Dermis blood vessel endothelial cell (primary cell): ENCODE measurements around the gene A3GALT2. TPM values are rescaled to one million over a fixed set of nuclear protein-coding genes. Genes with fewer than 3 reads are reported as not detected.

ENCODE experiments used
- DNase-seq: peaks from one replicate; pipeline ENCODE4 v3.0.0; 2010
- total RNA-seq: library from RNA; depleted of rRNA; stranded (reverse); fragments of >200 nt; gene quantifications from 2 replicates; pipeline ENCODE4 v1.2.3, GENCODE V29; 2014

Gene A3GALT2
- total RNA-seq, 1 donor from 2014 or later = not detected

DNA sequence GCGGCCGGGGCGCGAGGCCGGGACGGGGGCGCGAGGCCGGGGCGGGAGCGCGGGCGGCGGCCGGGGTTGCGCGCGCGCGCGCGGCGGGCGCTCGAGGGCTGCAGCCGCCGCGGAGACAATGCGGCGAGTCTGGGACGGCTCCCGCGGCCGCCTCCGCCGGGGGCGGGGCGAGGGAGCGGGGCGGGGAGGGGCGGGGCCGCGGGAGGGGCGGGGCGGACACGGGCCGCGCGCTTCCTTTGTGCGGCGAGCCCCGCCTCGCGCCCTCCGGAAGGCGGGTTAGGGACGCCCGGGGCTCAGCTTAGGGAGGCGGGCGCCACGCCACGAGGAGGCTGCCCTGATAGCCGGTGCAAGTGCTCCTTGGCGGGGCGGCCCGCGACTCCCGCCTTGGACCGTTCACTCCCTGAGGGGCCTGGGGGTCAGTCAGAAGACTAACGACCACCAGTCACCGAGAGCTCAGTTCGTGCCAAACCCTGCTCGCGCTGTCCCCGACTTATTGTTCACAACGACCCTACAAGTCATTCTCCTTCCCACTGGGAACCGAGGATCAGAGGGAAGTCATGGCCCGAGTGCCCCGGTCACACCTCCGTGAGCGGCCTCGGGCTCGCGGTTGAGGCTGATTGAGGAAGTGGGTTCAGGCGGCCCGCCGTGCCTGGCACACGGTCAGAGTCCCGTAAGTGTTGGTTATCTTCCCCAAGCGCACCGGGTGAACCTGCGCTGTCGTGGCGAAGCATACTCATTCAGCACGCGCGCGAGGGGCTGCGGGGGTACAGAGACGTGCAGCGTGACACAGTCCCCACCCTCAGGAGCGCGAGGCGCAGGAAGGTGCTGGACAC is 29.1 kb upstream of the A3GALT2 start:
- peak; percentile 81 for DNase-seq

DNA sequence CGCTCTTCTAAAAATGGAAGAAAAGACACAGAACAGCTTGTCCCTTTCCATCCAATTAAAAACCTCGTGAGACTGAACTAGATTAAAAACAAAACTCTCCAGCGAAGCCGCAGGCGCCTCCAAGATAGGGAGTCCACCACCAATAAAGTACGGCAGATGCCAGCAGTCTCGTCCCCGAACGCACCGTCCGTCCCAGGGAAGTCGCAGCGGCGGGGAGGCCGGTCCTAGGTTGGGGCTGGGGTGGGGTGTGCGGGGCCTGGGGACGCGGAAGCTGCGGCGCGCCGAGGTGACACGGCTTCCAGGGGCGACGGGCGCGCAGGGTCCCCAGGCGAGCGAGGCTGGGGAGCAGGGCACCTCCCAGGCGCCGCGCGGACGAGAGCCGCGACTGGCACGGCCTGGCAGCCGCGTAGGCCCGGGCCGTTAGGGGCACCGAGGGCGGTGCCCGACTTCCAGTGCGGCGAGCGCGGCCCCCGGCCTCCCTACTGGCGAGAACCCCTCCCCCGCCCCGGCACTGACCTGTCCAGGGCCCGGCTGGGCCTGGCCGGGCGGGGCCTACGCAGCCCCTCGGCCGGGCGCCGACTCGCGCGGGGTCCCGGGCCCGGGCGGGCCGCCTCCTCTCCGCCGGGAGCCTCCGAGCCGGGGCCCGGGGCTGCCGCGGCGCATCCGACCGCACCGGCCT is 28.3 kb upstream of the A3GALT2 start:
- DNase-seq = peak; percentile 59

DNA sequence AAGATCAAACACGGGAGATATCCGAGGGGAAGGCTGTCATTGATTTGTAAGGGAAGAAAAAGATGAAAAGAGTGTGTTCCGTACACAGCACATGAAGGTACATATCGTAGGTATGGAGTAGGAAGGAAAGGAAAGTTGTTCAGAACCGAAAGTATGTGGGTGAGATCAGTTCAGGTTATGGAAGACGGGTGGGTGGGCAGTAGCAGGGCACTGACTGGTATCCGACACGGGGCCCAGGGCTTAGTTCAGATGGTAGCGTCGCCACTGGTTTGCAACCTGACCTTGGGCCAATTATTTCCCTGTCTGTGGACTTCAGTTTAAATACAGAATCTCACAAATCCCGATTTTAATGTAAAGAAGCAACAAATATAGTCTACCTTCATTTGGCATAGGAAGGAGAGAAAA is 27.8 kb upstream of the A3GALT2 start:
- peak; percentile 46 for DNase-seq

DNA sequence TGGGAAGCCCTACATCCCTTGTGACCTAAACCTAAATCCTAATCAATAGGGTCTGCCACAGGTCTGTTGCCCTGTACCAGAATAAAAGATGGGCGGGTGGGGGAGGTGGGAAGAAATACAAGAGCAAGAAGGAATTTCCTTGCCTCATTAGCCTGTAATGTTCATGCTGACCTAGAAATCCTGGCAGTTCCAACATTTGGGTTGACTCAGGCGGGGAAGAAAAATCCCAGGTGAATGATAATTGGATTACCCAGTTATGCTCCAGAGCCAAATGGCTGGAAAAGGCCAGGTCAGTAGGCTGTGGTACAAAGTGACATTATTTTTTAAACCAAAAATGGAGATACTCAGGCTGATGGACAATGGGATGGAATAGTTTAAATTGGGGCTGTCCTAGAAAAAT is 27.3 kb upstream of the A3GALT2 start:
- no peak for DNase-seq

DNA sequence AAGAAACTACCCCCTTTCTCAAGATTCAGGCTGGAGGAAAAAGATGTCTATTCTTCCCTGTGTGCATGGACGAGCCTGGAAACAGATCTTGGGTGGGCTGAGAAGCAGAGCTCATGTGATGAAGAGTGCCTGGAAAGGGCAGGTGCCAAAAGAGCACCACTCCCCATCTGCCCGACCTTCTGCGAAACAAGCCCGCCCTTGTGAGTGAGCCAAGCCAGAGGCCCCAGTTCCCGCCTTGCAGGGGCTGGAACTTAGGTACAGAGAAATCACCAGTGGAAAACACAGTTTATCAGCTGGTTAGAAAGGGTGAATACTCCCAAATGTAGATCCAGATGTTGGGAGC is 26.7 kb upstream of the A3GALT2 start:
- peak; percentile 42 for DNase-seq

DNA sequence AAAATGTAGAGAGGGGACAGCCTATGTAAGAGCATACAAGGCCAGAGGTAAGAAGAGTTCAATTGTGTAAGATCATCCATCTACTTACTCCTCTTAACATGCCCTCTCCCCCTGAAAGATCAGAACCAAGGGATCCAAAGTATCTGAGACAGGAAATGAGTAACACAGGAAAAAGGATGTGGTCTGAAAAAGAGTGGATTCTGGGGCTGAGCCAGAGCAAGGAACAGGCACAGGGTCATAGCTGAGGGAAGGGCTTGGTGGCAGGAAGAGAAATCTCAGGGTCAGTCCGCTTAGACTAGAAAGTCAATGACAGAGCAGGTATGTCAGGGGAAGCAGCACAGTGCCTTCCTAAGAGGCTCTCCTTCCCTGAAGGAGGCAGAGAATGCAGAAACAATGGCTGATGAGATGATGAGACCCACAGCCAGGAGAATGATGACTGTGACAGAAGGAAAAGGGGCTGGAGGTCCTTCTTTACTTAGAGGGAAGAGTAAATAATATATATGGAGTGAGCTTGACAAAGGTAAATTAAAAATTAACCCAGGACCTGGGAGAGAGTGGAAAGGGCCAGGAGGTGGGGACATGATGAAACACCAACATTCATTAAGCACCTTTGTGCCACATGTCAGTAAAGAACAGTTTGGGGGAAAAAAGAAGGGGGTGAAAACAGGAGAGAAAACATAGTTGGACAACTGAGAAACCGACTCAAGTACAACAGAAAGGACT is 26.2 kb upstream of the A3GALT2 start:
- peak; percentile 92 for DNase-seq

DNA sequence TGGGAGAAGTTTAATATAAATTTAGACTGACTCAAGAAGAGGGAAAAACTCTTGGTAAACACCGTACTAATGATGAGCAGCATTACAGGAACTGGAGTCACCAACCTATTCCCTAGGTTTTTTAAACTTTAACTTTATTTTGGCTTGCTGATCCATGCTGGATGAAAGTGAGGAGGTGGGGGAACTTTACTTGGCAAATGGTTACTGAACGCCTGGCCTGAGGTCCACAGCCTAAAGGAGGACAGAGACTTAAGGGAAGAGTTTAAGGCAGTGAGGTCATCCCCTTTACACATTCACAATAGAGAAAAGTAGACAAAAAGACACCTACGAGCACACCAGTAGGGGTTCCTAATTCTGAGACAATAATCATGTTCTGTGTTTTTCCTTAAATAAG is 25.6 kb upstream of the A3GALT2 start:
- DNase-seq = no peak

DNA sequence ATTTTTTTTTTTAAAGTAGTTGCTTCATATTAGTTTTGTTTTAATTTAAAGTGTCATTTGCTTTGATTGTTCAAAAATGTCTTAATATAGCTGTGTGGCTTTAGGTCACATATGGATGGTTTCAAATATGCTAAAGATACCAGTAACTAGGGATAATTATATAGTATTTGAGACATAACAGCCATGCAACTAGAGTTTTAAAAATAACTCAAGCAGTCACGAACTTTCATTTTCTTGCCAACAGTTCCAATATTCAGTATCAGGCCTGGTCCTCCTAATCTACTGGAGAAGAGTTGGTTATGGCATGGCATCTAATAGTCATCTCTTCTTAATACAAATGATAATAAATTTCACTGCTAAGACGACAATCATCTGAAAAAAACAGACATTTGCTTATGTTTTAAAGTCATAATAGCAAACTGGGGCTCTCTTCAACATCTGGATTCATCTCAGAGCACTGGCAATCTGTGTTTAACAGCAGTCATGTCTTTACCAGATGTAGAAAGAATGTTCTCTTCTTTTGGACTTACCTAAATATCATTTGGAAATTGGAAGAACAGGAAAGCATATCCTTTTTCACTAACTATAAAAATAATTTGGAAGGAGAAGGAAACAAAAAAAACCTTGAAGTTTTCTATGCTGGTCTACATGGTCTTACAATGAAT is 24.1 kb upstream of the A3GALT2 start:
- no peak for DNase-seq

DNA sequence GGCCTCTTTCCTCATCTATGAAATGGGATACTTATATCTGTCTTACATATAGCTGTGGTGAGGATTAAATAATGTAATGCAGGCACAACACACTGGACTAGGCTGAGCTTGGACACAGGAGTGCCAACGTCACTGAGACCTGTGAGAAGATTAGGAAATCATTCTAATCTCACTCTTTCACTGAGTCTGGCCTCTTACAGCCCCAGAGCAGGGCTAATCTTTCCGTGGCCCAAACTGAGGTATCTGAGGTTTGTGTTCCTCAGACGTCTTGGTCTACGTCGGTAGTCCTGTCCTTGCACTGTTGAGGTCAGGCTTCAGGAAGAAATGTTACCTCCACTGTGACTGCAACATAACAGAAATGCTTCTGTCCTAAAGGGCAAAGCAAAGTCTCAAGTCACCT is 22.6 kb upstream of the A3GALT2 start:
- no peak for DNase-seq

DNA sequence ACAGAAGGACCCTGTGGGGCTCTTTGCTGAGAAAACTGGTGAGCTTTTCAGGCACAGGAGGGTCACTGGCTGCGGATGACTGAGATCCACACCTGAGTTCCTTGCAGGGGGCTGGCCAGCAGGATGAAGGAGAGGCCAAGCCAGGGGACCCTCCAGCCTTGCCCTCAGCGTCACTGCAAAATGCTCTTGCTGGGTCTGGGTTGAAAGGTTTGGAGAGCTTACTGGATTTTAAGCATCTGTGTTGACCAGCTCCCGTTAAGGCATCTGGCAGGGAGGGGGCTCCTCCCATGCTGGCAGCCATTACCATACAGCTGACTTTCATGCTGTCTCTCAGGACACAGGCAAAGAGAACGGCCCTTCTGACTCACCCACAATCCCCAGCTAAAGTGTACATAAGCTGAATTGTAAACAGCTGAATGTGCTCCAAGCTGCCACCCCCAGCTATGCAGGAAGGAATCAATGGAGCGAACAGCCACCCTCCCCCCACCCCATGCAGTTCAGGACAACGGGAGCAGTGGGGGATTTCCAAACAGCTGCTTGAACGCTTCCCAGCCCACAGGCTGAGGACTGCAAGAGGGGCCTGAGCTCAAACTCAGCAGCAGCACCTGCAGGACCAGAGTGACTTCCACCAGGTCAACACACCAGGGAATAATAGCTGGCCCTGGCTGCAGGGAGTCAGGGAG is 21.3 kb upstream of the A3GALT2 start:
- peak; percentile 96 for DNase-seq

DNA sequence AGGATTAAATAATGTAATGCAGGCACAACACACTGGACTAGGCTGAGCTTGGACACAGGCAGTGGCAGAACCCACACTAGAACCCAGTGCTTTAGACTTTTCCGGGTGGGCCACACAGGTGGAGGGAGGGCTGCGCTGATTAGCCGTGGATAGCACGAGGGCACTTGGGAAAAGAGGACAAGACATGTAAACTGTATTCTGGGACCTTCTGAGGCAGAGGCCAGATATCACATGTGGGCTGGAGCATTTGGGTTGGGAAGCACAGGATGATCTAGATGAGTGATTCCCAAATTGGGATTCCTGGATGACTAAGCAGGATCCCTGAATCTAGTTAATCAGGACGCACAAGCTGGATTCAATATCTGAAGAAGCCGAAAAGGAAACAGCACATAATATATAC is 20.3 kb upstream of the A3GALT2 start:
- DNase-seq = no peak

DNA sequence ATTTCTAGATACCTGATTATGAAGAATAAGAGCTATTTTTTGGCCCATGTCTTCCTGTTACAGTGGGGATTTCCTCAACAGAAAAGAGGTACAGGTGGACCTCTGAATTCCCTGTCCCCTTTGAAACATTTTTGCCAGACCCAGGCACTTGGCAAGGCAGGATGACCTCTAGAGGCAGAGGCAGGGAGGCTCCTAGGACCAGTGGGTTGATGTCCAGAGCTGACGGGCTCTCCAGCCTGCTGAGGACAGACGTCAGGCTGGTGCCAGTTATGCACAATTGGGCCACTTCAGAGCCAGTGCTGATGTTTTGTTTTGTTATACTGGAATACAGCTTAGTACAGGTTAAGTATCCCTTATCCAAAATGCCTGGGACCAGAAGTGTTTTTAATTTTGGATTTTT is 18.5 kb upstream of the A3GALT2 start:
- DNase-seq = peak; percentile 43

DNA sequence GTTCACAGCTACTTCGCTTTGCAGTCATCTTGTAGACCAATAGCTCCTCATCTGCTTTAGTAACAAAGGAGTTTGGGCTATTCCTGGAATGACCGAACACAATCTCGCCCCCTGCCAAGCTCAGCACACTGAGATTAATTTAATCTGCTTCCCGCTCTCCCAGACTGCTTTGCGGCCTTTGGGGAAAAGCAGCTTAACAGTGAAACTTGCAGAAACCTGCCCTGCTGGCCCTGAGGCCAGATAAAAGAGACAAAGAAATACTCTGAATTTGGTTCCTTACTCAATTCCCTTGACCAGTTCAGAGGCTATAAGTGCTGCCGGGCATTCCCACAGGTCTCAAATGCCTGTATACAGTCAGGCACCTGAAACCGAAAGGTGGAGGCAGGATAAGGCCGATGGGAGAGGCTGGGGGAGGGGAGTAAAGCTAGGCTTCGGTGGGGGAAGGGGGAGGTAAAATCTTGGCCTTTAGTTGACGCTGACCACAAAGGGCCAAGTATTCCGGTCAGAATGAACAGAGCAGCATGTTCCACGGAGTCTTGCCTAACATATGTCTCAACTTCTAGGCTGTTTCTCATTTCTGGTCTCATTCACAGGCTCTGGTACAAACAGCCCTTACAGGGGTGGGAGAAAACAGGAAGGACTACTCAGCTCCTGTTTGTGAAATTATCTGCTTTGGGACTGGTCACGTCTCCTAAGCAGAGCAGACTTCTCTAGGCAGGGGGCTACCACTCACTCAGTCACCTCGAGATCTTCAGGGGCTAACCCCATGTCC is 17.7 kb upstream of the A3GALT2 start:
- DNase-seq = peak; percentile 56

DNA sequence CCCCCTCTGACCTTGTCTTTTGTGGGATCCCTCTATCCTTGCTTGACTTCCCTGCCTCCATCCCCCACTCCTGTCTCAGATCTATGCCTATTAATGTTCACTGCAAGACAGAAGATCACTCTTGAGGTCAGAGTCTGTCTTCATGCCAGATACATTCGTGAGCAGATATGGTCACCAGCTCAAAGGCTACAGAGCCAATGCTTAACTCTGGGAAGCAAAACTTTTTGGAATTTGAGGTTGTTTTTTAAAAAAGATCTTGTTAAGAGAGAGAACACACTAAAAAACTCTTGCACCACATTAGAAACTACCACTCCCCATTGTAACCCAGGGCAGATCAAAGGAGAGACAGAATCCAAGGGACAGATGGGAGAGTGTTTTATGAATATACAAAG is 17.1 kb upstream of the A3GALT2 start:
- no peak for DNase-seq

DNA sequence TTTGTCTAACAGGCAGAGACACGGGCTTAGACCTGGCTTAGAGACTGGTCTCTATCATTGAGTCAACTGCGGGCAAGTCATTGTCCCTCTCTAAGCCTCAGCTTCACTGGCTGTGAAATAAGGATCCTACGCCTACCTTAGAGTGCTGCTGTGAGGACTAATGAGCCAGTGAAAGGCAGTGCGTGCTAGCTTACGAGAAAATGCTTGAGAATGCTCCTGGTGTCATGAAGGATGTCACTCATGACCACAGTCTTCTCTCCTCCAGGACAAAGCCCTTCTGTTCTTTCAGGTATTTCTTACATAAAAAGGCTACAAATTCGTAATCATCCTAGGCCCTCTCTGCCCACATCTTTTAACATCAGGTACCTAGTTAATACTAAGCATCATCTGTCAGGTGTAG is 16.5 kb upstream of the A3GALT2 start:
- no peak for DNase-seq

DNA sequence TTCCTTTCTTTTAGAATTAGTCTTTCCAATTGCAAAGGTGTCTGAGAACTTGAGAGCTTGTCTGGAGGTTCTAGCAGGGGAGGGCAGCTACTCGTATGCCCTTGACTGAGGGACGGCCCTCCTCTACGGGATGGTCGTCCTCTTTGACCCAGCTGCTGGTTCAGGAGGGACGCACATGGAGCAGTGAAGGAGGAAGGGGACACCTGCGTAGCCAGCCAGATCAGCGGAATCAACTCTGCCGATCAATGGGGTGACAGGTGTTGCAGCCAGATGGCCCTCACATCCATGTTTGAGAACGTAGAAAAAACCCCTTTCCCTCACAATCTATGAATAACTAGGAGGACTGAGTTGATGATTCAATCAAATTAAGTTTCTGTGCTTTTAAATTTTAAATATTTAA is 15.7 kb upstream of the A3GALT2 start:
- DNase-seq = no peak

DNA sequence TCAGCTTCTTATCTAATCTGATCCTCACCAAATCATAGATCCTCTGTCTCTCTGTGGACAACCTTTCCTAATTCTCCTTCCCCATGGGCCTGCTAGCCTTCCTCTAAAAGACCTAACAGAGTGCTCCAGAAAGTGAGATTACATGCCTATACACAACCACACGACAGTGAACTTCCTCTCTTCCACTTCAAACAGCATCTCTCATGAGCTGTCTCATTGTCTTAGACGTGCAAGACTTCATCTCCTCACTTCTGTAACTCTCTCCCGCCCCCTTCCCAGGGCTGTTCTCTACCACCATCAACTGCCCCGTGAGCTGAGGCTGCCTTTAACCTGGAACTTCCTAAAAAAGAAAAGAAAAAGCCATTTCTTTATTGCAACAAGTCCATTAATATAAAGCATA is 14.1 kb upstream of the A3GALT2 start:
- no peak for DNase-seq

DNA sequence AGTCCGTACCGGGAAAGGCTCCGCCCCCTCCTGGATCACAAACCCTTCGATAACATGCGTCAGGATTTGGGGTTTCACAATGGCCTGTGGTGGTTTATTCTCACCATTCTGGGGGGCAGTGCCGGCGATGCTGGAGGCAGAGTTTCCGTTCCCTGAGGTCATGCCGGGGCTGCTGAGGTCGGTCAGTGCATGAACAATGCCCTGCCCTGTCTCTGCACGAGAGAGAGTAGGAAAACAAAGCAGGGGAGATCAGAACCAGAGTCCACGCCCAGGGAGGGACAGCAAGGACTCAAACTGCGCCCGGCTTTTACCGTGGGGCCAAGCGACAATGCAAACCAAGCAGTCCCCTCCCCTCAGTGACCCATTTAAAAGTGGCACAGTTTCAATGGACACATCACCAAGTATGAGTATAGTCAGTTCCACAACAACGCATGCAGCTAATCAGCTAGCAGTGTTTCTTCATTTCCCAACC is 13.2 kb upstream of the A3GALT2 start:
- DNase-seq = no peak

DNA sequence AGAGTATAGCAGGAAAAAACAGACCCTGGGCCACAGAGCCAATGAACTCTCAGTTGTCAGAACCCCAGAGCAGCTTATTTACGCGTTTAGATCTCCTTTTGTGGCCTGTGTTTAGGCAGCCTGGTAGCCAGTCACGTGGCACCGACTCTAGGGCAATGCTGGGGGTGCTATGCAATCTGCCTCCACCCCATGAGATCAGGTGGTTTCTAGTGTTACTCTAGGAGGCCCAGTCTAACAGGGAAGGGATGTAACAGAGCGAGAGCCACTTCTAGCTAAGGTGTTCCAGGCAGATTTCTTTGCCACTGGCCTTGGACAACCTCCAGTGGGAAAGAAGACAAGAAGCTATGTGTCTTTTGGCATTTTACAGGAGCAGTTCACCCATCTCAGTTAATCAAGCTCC is 12.0 kb upstream of the A3GALT2 start:
- DNase-seq = no peak

DNA sequence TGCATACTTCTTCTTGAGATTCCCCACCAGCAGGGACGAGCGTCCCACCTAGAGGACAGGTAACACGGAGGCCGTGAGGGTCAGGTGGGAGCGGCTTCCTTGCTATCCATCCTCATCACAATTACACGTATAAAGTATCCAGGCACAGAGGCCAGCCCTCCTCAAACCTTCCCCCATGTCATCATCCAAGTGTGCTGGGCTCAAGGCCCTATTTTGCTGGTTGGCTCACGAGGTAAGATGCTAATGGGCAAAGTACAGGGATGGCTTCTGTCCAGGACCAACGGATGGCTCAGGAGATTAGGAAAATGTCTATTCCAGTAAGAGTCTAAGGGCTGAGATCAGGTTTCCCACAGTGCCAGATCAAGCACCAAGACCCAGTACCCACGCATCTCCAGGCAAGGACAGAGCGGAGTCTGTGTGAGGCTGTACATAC is 11.5 kb upstream of the A3GALT2 start:
- DNase-seq = no peak
